PC-9 (cell line): ENCODE measurements around the gene DNAJC18. TPM values are rescaled to one million over a fixed set of nuclear protein-coding genes. Genes with fewer than 3 reads are reported as not detected.
"Not testable (repeated sequence)": the region's sequence is repeated elsewhere in the genome, so short reads cannot be mapped to it uniquely, and the experiment has no call there.

Experiments
- Bru-seq: library from RNA; stranded (reverse); fragments of 400-500 nt; gene quantifications from one replicate; lab custom pipeline; 2021; lab: Mats Ljungman, UMichigan
- BruChase-seq, 2 experiments: library from RNA; stranded (reverse); fragments of 400-500 nt; gene quantifications; one replicate each; lab custom pipeline; 2021; lab: Mats Ljungman, UMichigan
- BruUV-seq: library from RNA; stranded (reverse); fragments of 400-500 nt; replicated peaks from 2 replicates; lab custom pipeline; 2021; lab: Mats Ljungman, UMichigan
- CTCF ChIA-PET: fragments of 300-600 bp; sonication (Branson Sonifier 250); formaldehyde crosslinking; loops from one replicate; lab custom pipeline; 2022; ENCODE audit warnings: antibody characterized with exemption; lab: Charles Lee
- POLR2A ChIA-PET: fragments of 300-600 bp; sonication (Branson Sonifier 250); formaldehyde crosslinking; loops from one replicate; lab custom pipeline; 2022; ENCODE audit warnings: antibody characterized with exemption; ENCODE audit not compliant: unreplicated experiment; lab: Charles Lee
- DNase-seq, 2 experiments: peaks; one replicate each; pipeline versions ENCODE4 v3.0.0 to v3.0.0-alpha.2; 2015 to 2022; ENCODE audit warnings: mixed read lengths in 1 of 2
- H2AFZ ChIP-seq: fragments of 200-600 bp; sonication (generic); 2 replicates; pipeline ENCODE4 v1.8.1; 2017; ENCODE audit warnings: antibody characterized with exemption
- H3F3A ChIP-seq: fragments of 200-600 bp; sonication (generic); 2 replicates; pipeline ENCODE4 v1.8.1; 2017; ENCODE audit warnings: antibody characterized with exemption, mild to moderate bottlenecking, low read depth; ENCODE audit not compliant: insufficient read depth
- H3K27ac ChIP-seq: fragments of 200-600 bp; sonication (generic); 2 replicates; pipeline ENCODE4 v1.6.1; 2016; ENCODE audit warnings: mixed run types
- H3K27me3 ChIP-seq: fragments of 200-600 bp; sonication (generic); 2 replicates; pipeline ENCODE4 v1.6.1; 2016; ENCODE audit warnings: low read depth, mixed run types; ENCODE audit not compliant: insufficient read depth
- H3K36me3 ChIP-seq: fragments of 200-600 bp; sonication (generic); 2 replicates; pipeline ENCODE4 v1.6.1; 2016; ENCODE audit warnings: low read depth, mixed run types
- H3K4me1 ChIP-seq: fragments of 200-600 bp; sonication (generic); replicated peaks from 2 replicates; pipeline ENCODE4 v1.6.1; 2016; ENCODE audit warnings: mixed run types; ENCODE audit not compliant: insufficient read depth
- H3K4me2 ChIP-seq: fragments of 200-600 bp; sonication (generic); 2 replicates; pipeline ENCODE4 v1.6.1; 2017; ENCODE audit warnings: mixed run types
- H3K4me3 ChIP-seq: fragments of 200-600 bp; sonication (generic); 2 replicates; pipeline ENCODE4 v1.6.1; 2016; ENCODE audit warnings: mixed run types
- H3K79me2 ChIP-seq: fragments of 200-600 bp; sonication (generic); 2 replicates; pipeline ENCODE4 v1.6.1; 2017; ENCODE audit warnings: low read depth, mixed run types
- H3K9me2 ChIP-seq: fragments of 200-600 bp; sonication (generic); 2 replicates; pipeline ENCODE4 v1.8.1; 2017; ENCODE audit warnings: mild to moderate bottlenecking; ENCODE audit not compliant: insufficient read depth
- H3K9me3 ChIP-seq: fragments of 200-600 bp; sonication (generic); 2 replicates; pipeline ENCODE4 v1.8.1; 2016; ENCODE audit warnings: low read depth; ENCODE audit not compliant: insufficient read depth
- H4K20me1 ChIP-seq: fragments of 200-600 bp; sonication (generic); 2 replicates; pipeline ENCODE4 v1.8.1; 2017; ENCODE audit not compliant: insufficient read depth
- CTCF ChIP-seq: fragments of 200-600 bp; sonication (generic); conservative IDR thresholded peaks from 2 replicates; pipeline ENCODE4 v1.6.1; 2017; ENCODE audit warnings: mixed run types, antibody characterized with exemption, mild to moderate bottlenecking, moderate library complexity
- EZH2 ChIP-seq: fragments of 200-600 bp; sonication (generic); IDR thresholded peaks from 2 replicates; pipeline ENCODE4 v1.8.0; 2017; ENCODE audit warnings: antibody characterized with exemption, low read depth
- intact Hi-C: fragments of 100-400 bp; cut with micrococcal nuclease; formaldehyde crosslinking; loops from one replicate; pipeline ENCODE4 v1.10.0; 2022; ENCODE audit not compliant: unreplicated experiment
- long read RNA-seq: library from polyadenylated mRNA; stranded (forward); transcript quantifications from one replicate; pipeline ENCODE4 v2.0.0, GENCODE V29; 2022
- total RNA-seq: library from RNA; stranded (reverse); gene quantifications from 2 replicates; pipeline ENCODE4 v1.2.3, GENCODE V29; 2021

Gene DNAJC18
- 8.9 and 9.3 TPM in 2 replicates for total RNA-seq
- Bru-seq, nascent RNA: percentile 48 among the genes with signal in this experiment
- BruChase-seq, experiment 1, labeled RNA remaining after a 2-hour chase: percentile 49 among the genes with signal in this experiment
- percentile 55 among the genes with signal in this experiment for BruChase-seq, experiment 2, labeled RNA remaining after a 6-hour chase
- long read RNA-seq, full-length matches to known transcripts: 4 of 6 reads
- long read RNA-seq, partial matches to known transcripts: 0 of 6 reads
- long read RNA-seq, other reads (novel, unspliced or antisense): 2 of 6 reads

- no peaks in the 10 kb centered on the region for H3K9me2 ChIP-seq
- peak; percentile 75 to 83 for DNase-seq
- H3K36me3 ChIP-seq: no peaks in the 10 kb centered on the region
Measured at GRCh38 chr5:139439013-139439903, at the start of gene DNAJC18. TSS of gene DNAJC18 (minus strand) at chr5:139439525. CDS start at chr5:139439445, 80 bp downstream.

GRCh38 chr5:139488260-139488659 is 48.9 kb upstream of the DNAJC18 start:
- no peak for DNase-seq
- Histone ChIP-seq H3K9me2 (no peaks in the 10 kb centered on the region), H3K27ac (no peak overlapping the region), H3K27me3 (no peaks in the 10 kb centered on the region), H2AFZ (no peak overlapping the region), H3K4me1 (peaks cover 2% of the 10 kb centered on the region; the same call in 1 of the 2 replicates), H4K20me1 (no peaks in the 10 kb centered on the region), H3K4me3 (no peak overlapping the region), H3K79me2 (no peaks in the 10 kb centered on the region), H3F3A (peaks cover 10% of the 10 kb centered on the region; the same call in 1 of the 2 replicates), H3K4me2 (no peak overlapping the region), H3K9me3 (no peaks in the 10 kb centered on the region), H3K36me3 (no peaks in the 10 kb centered on the region)
- TF ChIP-seq CTCF (no peak), EZH2 (no peak)
- intact Hi-C loops: no loop called here
- ChIA-PET CTCF (no interaction called here), POLR2A (no interaction called here)
- no TSS peak for BruUV-seq

More at GRCh38 chr5:139439013-139439903, at the start of gene DNAJC18:
- ChIA-PET POLR2A (interaction anchor here (0.6 to 0.7 kb wide), 3 partner anchors 43 to 63 kb away, joined by 3 to 4 read pairs (median 3); partner anchors contain the start of gene STING1), CTCF (no interaction called here)
- peak within 1 kb of the TSS; percentile 82 for H3K4me2 ChIP-seq
- H3K27me3 ChIP-seq: no peaks in the 10 kb centered on the region
- H3K79me2 ChIP-seq: no peaks in the 10 kb centered on the region
- peak within 1 kb of the TSS; percentile 100 for H2AFZ ChIP-seq
- H3F3A ChIP-seq: no peaks in the 10 kb centered on the region
- no peaks in the 10 kb centered on the region for H3K9me3 ChIP-seq
- peak within 1 kb of the TSS; percentile 91 for H3K4me3 ChIP-seq
- TF ChIP-seq EZH2 (no peak), CTCF (no peak)
- intact Hi-C loops: no loop called here
- H3K4me1 ChIP-seq: peaks cover 11% of the 10 kb centered on the region
- no TSS peak for BruUV-seq
- no peaks in the 10 kb centered on the region for H4K20me1 ChIP-seq
- peak within 1 kb of the TSS; percentile 70 for H3K27ac ChIP-seq

GRCh38 chr5:139486201-139486600 is 46.9 kb upstream of the DNAJC18 start:
- Histone ChIP-seq H3K36me3 (no peaks in the 10 kb centered on the region), H3K27ac (no peak overlapping the region), H4K20me1 (no peaks in the 10 kb centered on the region), H3F3A (peaks cover 31% of the 10 kb centered on the region), H2AFZ (no peak overlapping the region), H3K4me1 (peaks cover 22% of the 10 kb centered on the region), H3K4me2 (no peak overlapping the region), H3K4me3 (no peak overlapping the region), H3K9me3 (no peaks in the 10 kb centered on the region), H3K9me2 (no peaks in the 10 kb centered on the region), H3K79me2 (no peaks in the 10 kb centered on the region), H3K27me3 (no peaks in the 10 kb centered on the region)
- BruUV-seq: no TSS peak
- TF ChIP-seq EZH2 (no peak), CTCF (no peak)
- POLR2A ChIA-PET: no interaction called here
- intact Hi-C loops: no loop called here
- no peak for DNase-seq
- CTCF ChIA-PET: no interaction called here

GRCh38 chr5:139482890-139483208 is 43.5 kb upstream of the DNAJC18 start:
- intact Hi-C loops: loop anchor here (1.0 kb wide), 1 partner anchor 30 kb away; no protein-coding TSS in a partner anchor
- H3K9me3 ChIP-seq, H3K36me3 ChIP-seq, DNase-seq, H3K27me3 ChIP-seq, CTCF ChIA-PET, H4K20me1 ChIP-seq, BruUV-seq, H3K9me2 ChIP-seq, H3K79me2 ChIP-seq: not testable (repeated sequence)
- H2AFZ ChIP-seq: peak overlapping the region; percentile 79
- peak overlapping the region; percentile 39; the same call in 1 of the 2 replicates for H3K4me3 ChIP-seq
- H3K4me1 ChIP-seq: peaks cover 28% of the 10 kb centered on the region
- H3K4me2 ChIP-seq: peak overlapping the region; percentile 76
- POLR2A ChIA-PET: interaction anchor here (0.5 to 1.1 kb wide), 6 partner anchors 13 to 220 kb away, joined by 3 to 7 read pairs (median 3); partner anchors contain the start of gene DNAJC18
- H3F3A ChIP-seq: peaks cover 31% of the 10 kb centered on the region
- H3K27ac ChIP-seq: peak overlapping the region; percentile 80
